Testis (tissue), 3 donors: ENCODE results near the gene VWA5B2. TPM values are rescaled to one million over a fixed set of nuclear protein-coding genes. Genes with fewer than 3 reads are reported as not detected.

Experiments used
- DNase-seq: peaks from one replicate; pipeline ENCODE4 v3.0.0-alpha.2; 2019
- H3K27ac ChIP-seq, 2 donors: fragments of 200-600 bp; sonication (generic); one replicate each; pipeline ENCODE4 v1.5.1; 2019
- H3K27me3 ChIP-seq: fragments of 200-600 bp; sonication (generic); one replicate; pipeline ENCODE4 v1.5.1; 2019
- H3K36me3 ChIP-seq: fragments of 200-600 bp; sonication (generic); one replicate; pipeline ENCODE4 v1.5.1; 2017; ENCODE audit warnings: low read depth; ENCODE audit errors: missing control alignments
- H3K4me1 ChIP-seq: fragments of 200-600 bp; sonication (generic); one replicate; pipeline ENCODE4 v1.5.1; 2019
- H3K4me3 ChIP-seq, 2 donors: fragments of 200-600 bp; sonication (generic); one replicate each; pipeline ENCODE4 v1.5.1; 2017 to 2019
- H3K9me3 ChIP-seq: fragments of 200-600 bp; sonication (generic); one replicate; pipeline ENCODE4 v1.5.1; 2017
- POLR2A ChIP-seq: fragments of 450-650 bp; IDR thresholded peaks from one replicate; pipeline ENCODE4 v1.6.1; 2017; ENCODE audit warnings: antibody characterized with exemption, mild to moderate bottlenecking, moderate library complexity
- WGBS, 2 donors: methylation state at CpG; one replicate each; pipeline ENCODE4 v1.1.5; 2018; 5-methylcytosine and 5-hydroxymethylcytosine counted together
- intact Hi-C: fragments of 100-400 bp; cut with DNase I; formaldehyde crosslinking; loops from one replicate; pipeline ENCODE4 v1.15.1; 2023; ENCODE audit warnings: low total_unique reads
- polyA plus RNA-seq: library from polyadenylated mRNA; stranded (reverse); fragments of 350-450 nt; fragmentation: Illumina TruSeq; extraction: RNeasy Lipid Tissue Mini Kit (QIAGEN cat#74804); gene quantifications from one replicate; pipeline ENCODE4 v1.2.3, GENCODE V29; 2014; ENCODE audit warnings: low read depth, low replicate concordance; ENCODE audit not compliant: insufficient read depth
- total RNA-seq, 2 donors: library from RNA; depleted of rRNA; stranded (reverse); fragments of >200 nt; gene quantifications; one replicate each; pipeline ENCODE4 v1.2.3, GENCODE V29; 2016
- TF ChIP-seq, protein P1 (sequence below), 3 experiments: fragments of 450-650 bp in 2 of 3; fragments of 200-600 bp in 1 of 3; sonication (generic) in 1 of 3; IDR thresholded peaks; one replicate each; pipeline ENCODE4 v1.5.1; 2016 to 2019; ENCODE audit warnings: antibody characterized with exemption in 3 of 3, mild to moderate bottlenecking in 2 of 3, moderate library complexity in 1 of 3

The VWA5B2 gene
- total and polyA plus RNA-seq, 3 donors from 2014 or later = 2.5 to 17.6 (median 13.8) TPM

DNA sequence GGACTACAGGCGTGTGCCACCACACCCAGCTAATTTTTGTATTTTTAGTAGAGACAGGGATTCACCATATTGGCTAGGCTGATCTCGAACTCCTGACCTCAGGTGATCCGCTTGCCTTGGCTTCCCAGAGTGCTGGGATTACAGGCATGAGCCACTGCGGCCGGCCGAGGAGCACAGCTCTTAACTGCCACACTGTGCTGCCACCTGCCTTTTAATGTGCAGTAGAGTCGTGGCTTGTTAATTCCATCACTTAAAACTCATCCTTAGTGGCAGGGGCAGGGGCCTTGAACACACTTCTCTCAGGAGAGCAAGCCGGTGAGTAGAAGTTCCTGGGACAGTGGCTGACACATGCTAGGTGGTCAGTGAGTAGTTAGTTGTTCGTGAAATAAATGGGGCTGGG, 30.9 kb upstream of the VWA5B2 start:
- Histone ChIP-seq H3K27me3 (no peaks in the 10 kb centered on the region), H3K9me3 (no peaks in the 10 kb centered on the region), H3K27ac (no peak overlapping the region), H3K4me3 (no peak overlapping the region), H3K4me1 (peaks cover 9% of the 10 kb centered on the region), H3K36me3 (no peaks in the 10 kb centered on the region)
- intact Hi-C loops = no loop called here
- no peak for DNase-seq
- WGBS, 2 donors = 92 to 94% methylated on average over 9 of the region's 9 CpGs
- no peak for TF ChIP-seq POLR2A
- TF ChIP-seq, protein P1, sequence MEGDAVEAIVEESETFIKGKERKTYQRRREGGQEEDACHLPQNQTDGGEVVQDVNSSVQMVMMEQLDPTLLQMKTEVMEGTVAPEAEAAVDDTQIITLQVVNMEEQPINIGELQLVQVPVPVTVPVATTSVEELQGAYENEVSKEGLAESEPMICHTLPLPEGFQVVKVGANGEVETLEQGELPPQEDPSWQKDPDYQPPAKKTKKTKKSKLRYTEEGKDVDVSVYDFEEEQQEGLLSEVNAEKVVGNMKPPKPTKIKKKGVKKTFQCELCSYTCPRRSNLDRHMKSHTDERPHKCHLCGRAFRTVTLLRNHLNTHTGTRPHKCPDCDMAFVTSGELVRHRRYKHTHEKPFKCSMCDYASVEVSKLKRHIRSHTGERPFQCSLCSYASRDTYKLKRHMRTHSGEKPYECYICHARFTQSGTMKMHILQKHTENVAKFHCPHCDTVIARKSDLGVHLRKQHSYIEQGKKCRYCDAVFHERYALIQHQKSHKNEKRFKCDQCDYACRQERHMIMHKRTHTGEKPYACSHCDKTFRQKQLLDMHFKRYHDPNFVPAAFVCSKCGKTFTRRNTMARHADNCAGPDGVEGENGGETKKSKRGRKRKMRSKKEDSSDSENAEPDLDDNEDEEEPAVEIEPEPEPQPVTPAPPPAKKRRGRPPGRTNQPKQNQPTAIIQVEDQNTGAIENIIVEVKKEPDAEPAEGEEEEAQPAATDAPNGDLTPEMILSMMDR (IDR thresholded peaks at IDR 0.05) = no peak

GRCh38 chr3:184200825-184201224, 28.6 kb upstream of the VWA5B2 start:
- no peak for DNase-seq
- H3K27me3 ChIP-seq = no peaks in the 10 kb centered on the region
- peaks cover 9% of the 10 kb centered on the region for H3K4me1 ChIP-seq
- H3K36me3 ChIP-seq = no peaks in the 10 kb centered on the region
- intact Hi-C loops = no loop called here
- H3K9me3 ChIP-seq = no peaks in the 10 kb centered on the region
- no peak overlapping the region for H3K27ac ChIP-seq
- H3K4me3 ChIP-seq = no peak overlapping the region
- no peak for TF ChIP-seq POLR2A
- TF ChIP-seq, protein P1 (IDR thresholded peaks at IDR 0.05) = no peak

- intact Hi-C loops = no loop called here
- Histone ChIP-seq H3K27ac (no peak overlapping the region), H3K9me3 (no peaks in the 10 kb centered on the region), H3K27me3 (no peaks in the 10 kb centered on the region), H3K4me3 (no peak overlapping the region), H3K4me1 (no peaks in the 10 kb centered on the region), H3K36me3 (no peaks in the 10 kb centered on the region)
- no peak for TF ChIP-seq POLR2A
- TF ChIP-seq, protein P1 (IDR thresholded peaks at IDR 0.05) = no peak
- DNase-seq = no peak
- WGBS, 2 donors = 88 to 90% methylated on average over 8 of the region's 8 CpGs
Observed at GRCh38 chr3:184203526-184203925, 25.9 kb upstream of the VWA5B2 start.

- Histone ChIP-seq H3K4me1 (peaks cover 22% of the 10 kb centered on the region), H3K36me3 (no peaks in the 10 kb centered on the region), H3K27me3 (no peaks in the 10 kb centered on the region), H3K9me3 (no peaks in the 10 kb centered on the region), H3K27ac (peak overlapping the region; percentile 6 to 47), H3K4me3 (no peak overlapping the region)
- intact Hi-C loops = no loop called here
- peak; percentile 63 for DNase-seq
- TF ChIP-seq, protein P1 (IDR thresholded peaks at IDR 0.05) = peak in 1 of 3 experiments; percentile 8
- no peak for TF ChIP-seq POLR2A
- WGBS, 2 donors = 28 to 45% methylated on average over 11 of the region's 11 CpGs
Observed at GRCh38 chr3:184209146-184209923, 20.1 kb upstream of the VWA5B2 start.

DNA sequence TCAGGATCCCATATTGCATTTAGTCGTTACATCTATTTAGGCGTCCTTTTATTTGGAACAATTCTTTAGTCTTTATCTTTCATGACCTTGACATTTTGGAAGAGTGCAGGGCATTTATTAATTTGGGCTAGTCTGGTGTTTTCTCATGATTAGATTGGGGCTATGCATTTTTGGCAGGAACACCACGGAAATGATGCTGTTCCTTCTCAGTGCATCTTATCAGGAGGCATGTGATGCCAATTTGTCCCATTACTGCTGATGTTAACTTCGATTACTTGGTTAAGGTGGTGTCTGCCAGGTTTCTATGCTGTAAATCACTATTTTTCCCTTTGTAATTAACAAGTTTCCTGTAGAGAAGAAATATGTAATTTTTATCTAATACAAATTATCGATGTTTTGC, 18.1 kb upstream of the VWA5B2 start:
- H3K27ac ChIP-seq = peak overlapping the region in 1 of 2 donors; percentile 33
- no peak overlapping the region for H3K4me3 ChIP-seq
- H3K36me3 ChIP-seq = no peaks in the 10 kb centered on the region
- TF ChIP-seq, protein P1 (IDR thresholded peaks at IDR 0.05) = no peak
- TF ChIP-seq POLR2A = no peak
- H3K27me3 ChIP-seq = no peaks in the 10 kb centered on the region
- peaks cover 22% of the 10 kb centered on the region for H3K4me1 ChIP-seq
- no peaks in the 10 kb centered on the region for H3K9me3 ChIP-seq
- DNase-seq = no peak
- 33 to 40% methylated on average over 5 of the region's 5 CpGs for WGBS, 2 donors
- intact Hi-C loops = no loop called here
